IPS DF 6.9 (cell line): ENCODE results near the gene OTOP3.

Source experiments
- DNase-seq: peaks from one replicate; pipeline ENCODE4 v3.0.0-alpha.2; 2013; ENCODE audit warnings: low read depth, low spot score
- H3K27ac ChIP-seq: one replicate; pipeline ENCODE4 v1.5.1; 2013; ENCODE audit warnings: low read length, control low read depth
- H3K27me3 ChIP-seq: 2 replicates; pipeline ENCODE4 v1.6.1; 2013; ENCODE audit warnings: mild to moderate bottlenecking, low read length; ENCODE audit not compliant: control insufficient read depth, insufficient read depth
- H3K36me3 ChIP-seq: 2 replicates; pipeline ENCODE4 v1.6.1; 2013; ENCODE audit warnings: low read length; ENCODE audit not compliant: control insufficient read depth, insufficient read depth
- H3K4me1 ChIP-seq: 2 replicates; pipeline ENCODE4 v1.6.1; 2013; ENCODE audit warnings: low read length; ENCODE audit not compliant: control insufficient read depth, insufficient read depth
- H3K4me3 ChIP-seq: 2 replicates; pipeline ENCODE4 v1.5.1; 2013; ENCODE audit warnings: mild to moderate bottlenecking, low read length
- H3K9me3 ChIP-seq: 2 replicates; pipeline ENCODE4 v1.6.1; 2013; ENCODE audit warnings: low read length, inconsistent platforms; ENCODE audit not compliant: control insufficient read depth, insufficient read depth
- WGBS: extraction: QIAGEN DNeasy Blood & Tissue Kit; methylation state at CpG from one replicate; pipeline ENCODE4 v1.1.7; 2013; ENCODE audit warnings: mixed read lengths, missing lambda C conversion rate; ENCODE audit not compliant: insufficient read length, insufficient coverage; 5-methylcytosine and 5-hydroxymethylcytosine counted together

The OTOP3 gene

DNA sequence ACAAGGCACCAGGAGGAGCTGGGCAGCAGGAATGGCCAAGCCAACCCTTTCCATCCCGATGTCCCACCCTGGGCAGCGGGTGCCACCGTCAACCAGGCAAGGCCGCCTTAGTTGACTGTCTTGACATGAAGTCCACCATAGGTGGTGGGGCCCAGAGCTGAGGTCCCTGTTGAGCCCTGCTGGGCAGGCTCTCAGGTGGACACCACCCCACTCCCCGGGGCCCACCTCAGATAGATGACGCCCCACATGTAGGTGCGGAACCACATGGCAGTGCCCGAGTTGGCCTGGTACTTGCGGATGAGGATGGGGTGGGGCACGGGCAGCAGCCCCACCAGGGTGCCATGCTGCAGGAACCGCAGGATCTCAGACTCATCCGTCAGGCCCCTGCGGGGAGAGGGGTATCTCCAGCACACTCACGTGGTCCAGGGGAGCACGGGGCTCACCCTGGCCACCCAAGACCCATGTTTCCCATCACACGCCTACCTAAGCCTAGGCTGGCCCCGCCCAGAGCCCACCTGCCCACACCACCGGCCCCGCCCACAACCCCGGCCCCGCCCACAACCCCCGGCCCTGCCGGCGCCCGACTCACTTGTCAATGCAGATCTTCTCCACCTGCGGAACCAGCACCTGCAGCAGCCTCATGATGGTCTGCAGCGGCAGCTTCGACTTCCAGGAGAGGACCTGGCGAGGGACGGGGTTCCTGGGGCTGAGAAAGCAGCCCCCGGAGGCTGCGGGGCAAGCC is 16.2 kb downstream of the OTOP3 start:
- Histone ChIP-seq H3K27ac (no peak overlapping the region), H3K27me3 (no peaks in the 10 kb centered on the region), H3K36me3 (no peaks in the 10 kb centered on the region), H3K9me3 (no peaks in the 10 kb centered on the region), H3K4me1 (peaks cover 4% of the 10 kb centered on the region), H3K4me3 (no peak overlapping the region)
- no peak for DNase-seq
- WGBS, result no CpG with 5 or more reads among the region's 32 CpGs

DNA sequence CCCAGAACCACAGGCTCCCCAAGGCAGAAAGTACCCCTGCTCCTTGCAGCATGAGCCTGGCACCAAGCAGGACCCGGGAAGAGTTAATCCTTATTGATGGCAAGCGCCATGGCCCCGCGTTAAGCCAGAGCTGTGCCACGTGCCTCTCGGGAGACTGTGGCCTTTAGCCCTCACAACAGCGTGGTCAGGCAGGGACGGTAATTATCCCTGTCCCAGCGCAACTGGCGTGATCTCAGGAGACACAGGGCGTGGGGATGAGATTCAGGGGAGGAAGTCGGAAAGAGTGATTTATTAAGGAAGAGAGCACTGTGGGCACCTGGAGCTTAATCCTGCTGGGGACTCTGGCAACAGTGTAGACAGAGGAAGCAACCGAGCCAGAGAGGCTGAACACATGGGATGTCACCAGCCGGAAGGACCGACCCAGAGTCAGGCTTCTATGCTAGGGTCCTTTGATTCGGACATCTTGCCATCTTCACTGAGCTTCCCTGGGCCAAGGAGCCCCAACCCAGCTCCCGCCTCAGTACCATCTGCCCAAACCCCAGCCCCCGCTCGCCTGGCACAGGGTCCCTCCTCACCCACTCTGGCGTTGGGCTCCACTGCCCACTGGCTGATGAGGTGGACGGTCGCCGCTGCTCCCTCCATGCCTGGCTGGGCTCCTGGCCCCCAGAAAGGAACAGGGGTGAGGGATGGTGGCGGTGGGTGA is 16.9 kb downstream of the OTOP3 start:
- no CpG with 5 or more reads among the region's 24 CpGs for WGBS
- H3K36me3 ChIP-seq, result no peaks in the 10 kb centered on the region
- no peak for DNase-seq
- no peaks in the 10 kb centered on the region for H3K27me3 ChIP-seq
- H3K9me3 ChIP-seq, result no peaks in the 10 kb centered on the region
- H3K27ac ChIP-seq, result no peak overlapping the region
- H3K4me1 ChIP-seq, result peaks cover 4% of the 10 kb centered on the region
- no peak overlapping the region for H3K4me3 ChIP-seq

DNA sequence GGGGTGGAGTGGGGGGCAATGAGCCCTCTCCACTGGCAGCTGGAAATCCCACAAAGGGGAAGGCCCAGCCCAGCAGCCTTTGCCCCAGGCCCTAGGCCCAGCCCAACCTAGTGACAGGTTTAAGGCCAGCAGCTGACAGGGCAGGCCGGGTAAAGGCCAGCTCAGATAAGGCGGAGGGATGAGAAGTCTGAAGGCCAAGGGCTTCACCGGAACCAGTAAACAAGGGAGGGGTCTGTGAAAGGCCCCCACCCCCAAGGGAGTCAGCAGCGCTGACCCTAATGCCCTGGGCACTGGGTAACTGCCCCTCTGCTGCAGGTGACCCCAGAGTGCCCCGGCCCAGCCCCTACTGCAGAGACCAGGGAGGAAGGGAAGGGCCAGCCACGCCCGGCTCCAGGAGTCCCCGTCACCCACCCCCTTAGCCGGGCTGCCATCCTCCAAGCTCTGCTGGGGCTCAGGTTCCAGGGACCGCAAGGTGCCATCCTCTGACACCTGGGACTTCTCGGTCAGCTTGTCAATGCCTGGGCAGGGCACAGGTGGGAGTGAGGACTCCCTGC is 17.5 kb downstream of the OTOP3 start:
- Histone ChIP-seq H3K9me3 (no peaks in the 10 kb centered on the region), H3K4me3 (no peak overlapping the region), H3K27me3 (no peaks in the 10 kb centered on the region), H3K4me1 (peaks cover 4% of the 10 kb centered on the region), H3K27ac (no peak overlapping the region), H3K36me3 (no peaks in the 10 kb centered on the region)
- no CpG with 5 or more reads among the region's 11 CpGs for WGBS
- DNase-seq, result no peak

DNA sequence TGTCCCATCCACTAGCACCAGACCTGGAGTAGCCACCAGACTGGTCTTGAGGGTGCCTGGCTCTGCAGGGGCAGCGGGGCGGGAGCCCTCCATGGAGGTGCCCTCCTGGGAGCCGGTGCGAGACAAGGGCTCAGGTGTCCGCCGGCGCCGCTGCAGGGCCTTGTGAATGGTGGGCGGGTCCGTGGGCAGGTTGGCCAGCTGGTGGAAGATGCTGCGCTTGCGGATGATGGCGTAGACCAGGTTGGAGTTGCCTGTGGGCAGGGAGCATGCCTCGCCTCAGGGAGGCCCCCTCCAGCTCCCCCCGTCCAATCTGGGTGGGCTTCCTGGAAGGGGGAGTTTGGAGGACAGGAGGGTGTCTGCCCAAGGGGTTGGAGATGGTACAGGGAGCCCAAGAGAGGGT is 18.4 kb downstream of the OTOP3 start:
- no peaks in the 10 kb centered on the region for H3K27me3 ChIP-seq
- no CpG with 5 or more reads among the region's 15 CpGs for WGBS
- no peak overlapping the region for H3K27ac ChIP-seq
- H3K4me1 ChIP-seq, result peaks cover 4% of the 10 kb centered on the region
- H3K4me3 ChIP-seq, result no peak overlapping the region
- H3K9me3 ChIP-seq, result no peaks in the 10 kb centered on the region
- H3K36me3 ChIP-seq, result no peaks in the 10 kb centered on the region
- DNase-seq, result no peak

DNA sequence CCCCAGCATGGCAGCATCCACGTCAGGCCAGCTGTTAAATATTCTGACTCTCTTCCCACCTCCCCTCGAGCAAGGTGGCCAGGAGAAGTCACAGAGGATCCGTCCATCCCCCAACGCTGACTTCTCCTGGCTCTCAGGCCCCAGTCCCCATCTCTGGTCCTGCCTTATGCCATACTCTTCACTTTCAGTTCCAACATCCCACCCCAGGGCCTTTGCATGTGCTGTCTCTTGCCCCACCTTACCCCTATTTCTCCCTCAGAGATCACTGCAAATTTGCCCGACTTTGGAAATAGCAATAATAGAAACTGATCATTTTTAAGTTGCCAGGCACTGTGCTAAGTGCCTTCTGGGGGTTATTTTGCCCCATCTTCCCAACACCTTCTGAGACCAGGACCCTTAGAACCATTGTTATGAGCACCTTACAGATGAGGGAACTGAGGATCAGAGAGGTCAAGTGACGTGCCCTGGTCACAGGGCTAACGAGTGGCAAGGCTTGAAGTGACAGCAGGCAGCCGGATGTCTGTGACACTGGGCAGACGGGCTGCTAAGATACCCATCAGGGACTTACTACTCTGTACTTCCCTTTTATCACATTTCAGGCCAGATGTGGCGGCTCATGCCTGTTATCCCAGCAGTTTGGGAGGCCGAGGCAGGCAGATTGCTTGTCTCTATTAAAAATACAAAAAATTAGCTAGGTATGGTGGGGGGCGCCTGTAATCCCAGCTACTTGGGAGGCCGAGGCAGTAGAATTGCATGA is 19.1 kb downstream of the OTOP3 start:
- DNase-seq, result no peak
- Histone ChIP-seq H3K27ac (no peak overlapping the region), H3K9me3 (no peaks in the 10 kb centered on the region), H3K27me3 (no peaks in the 10 kb centered on the region), H3K4me3 (no peak overlapping the region), H3K4me1 (peaks cover 4% of the 10 kb centered on the region), H3K36me3 (no peaks in the 10 kb centered on the region)
- WGBS, result no CpG with 5 or more reads among the region's 13 CpGs

DNA sequence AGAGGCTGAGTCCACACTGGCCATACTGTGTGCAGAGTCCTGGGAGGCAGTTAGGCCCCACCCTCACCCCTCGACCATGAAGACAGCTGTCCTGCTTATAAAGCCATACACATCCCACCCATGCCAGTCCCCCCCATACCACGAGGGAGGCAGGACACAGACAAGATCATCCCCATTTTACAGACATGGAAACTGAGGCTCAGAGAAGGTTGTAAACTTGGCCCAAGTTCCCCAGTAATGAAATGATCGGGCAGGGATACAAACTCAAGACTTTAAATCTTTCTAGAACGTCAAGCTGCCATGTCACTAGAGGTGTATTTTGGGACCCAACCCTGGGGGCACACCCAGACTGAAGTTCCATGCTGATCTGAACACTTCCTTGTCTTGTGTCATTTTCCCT is 20.4 kb downstream of the OTOP3 start:
- peaks cover 4% of the 10 kb centered on the region; the same call in 1 of the 2 replicates for H3K4me1 ChIP-seq
- H3K9me3 ChIP-seq, result no peaks in the 10 kb centered on the region
- H3K27ac ChIP-seq, result no peak overlapping the region
- no peaks in the 10 kb centered on the region for H3K27me3 ChIP-seq
- H3K36me3 ChIP-seq, result no peaks in the 10 kb centered on the region
- WGBS, result no CpG with 5 or more reads among the region's 4 CpGs
- no peak for DNase-seq
- no peak overlapping the region for H3K4me3 ChIP-seq

DNA sequence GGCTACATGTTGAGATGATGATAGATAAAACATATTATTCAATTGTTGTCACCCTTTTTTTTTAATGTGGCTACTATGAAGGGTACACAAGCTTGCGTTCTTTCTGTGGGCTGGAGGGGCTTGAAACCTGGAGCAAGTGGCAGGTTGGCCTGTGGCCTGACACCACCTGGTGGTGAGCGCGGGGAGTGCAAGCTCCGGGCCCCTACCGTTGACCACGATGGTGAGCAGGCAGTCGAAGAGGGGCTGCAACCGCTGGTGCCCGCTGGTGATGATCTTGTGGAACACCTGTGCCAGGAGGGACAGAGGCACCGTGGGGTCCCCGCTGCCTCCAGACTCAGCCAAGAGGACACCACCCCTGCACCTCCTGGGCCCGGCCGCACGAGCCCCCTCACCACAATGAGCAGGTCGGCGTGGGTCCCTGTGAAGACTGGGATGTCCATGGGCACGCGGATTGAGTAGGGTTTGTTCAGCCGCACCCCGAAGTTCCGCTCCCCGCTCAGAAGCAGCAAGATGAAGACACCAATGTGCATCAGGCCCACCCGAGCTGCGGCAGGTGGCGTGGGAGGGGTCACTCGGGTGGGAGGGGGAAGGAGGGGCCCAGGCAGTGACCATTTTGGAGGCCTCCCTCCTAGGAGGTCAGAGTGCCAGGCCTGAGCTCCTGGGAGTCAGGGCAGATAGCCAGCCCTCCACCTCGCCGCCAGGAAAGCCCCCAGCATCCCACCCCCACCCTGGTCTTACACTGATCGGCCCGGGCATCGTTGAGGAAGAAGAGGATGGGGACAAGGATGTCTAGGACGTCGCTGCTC is 22.4 kb downstream of the OTOP3 start:
- WGBS, result no CpG with 5 or more reads among the region's 33 CpGs
- Histone ChIP-seq H3K9me3 (no peaks in the 10 kb centered on the region), H3K27ac (no peak overlapping the region), H3K27me3 (no peaks in the 10 kb centered on the region), H3K36me3 (no peaks in the 10 kb centered on the region), H3K4me3 (no peak overlapping the region), H3K4me1 (peaks cover 2% of the 10 kb centered on the region; the same call in 1 of the 2 replicates)
- DNase-seq, result no peak

DNA sequence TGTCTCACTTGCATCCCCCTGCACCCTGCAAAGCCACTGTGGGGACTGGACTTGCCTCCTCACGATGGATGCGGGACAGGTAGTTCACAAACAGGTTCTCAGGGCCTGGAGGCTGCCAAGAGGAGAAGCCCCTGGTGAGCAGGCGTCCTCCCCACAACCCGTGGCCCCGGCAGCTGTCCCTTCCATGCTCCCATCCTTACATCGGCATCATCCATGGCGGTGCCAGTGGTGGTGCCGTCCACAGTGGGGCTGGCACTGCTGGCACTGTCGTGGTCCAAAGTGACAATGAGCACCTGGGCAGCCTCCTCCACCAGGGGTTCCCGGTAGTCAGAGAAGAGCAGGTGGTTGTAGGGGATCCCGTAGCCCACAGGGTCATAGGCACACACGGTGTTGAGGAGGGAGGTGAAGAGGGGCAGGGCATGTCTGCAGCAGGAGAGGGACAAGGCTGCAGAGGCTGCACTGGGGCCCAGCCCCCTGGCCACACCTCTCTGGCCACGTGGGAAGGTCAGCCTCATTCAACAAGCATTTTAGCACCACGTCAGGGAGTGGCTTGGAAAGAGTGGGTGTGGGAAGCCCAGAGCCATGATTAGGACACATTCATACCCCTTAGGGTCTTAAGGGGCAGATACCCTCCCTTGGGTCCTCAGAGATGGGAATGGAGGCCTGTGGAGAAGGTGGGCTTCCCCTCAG is 24.3 kb downstream of the OTOP3 start:
- Histone ChIP-seq H3K27me3 (no peaks in the 10 kb centered on the region), H3K4me1 (peaks cover 2% of the 10 kb centered on the region; the same call in 1 of the 2 replicates), H3K9me3 (no peaks in the 10 kb centered on the region), H3K27ac (no peak overlapping the region), H3K36me3 (no peaks in the 10 kb centered on the region), H3K4me3 (no peak overlapping the region)
- no CpG with 5 or more reads among the region's 14 CpGs for WGBS
- no peak for DNase-seq

DNA sequence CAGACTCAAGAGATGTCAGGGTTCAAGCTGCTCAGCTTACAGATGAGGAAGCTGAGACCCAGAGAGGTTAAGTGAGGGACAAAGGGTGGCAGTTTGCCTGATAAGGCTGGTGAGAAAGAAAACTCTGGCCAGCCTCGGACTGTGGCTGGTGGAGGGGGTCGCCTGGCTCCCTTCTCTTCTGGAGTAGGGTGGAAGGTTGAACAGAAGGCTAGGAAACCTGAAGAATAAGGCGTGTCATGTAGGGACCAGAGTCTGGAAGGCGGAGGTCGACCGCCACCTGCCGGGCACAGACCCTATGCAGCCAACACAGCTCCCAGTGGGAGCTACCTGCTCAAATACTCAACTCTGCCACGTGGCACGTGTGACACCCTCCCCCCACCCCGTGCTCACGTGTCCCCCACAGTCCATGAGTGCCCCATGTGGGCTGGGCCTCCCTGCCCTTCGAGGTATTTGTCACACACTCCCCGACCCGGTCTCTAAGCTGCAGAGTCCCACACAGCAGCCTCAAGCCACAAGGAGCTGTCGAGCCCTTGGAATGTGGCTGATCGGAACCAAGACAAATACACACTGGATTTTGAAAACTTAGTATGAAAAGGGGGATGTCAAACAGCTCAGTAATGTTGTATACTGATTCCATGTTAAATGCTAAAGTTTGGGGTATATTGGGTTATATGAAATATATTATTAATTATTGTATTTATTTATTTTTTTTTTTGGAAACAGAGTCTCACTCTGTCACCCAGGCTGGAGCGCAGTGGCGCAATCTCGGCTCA is 25.1 kb downstream of the OTOP3 start:
- Histone ChIP-seq H3K4me1 (peaks cover 2% of the 10 kb centered on the region; the same call in 1 of the 2 replicates), H3K4me3 (no peak overlapping the region), H3K27me3 (no peaks in the 10 kb centered on the region), H3K27ac (no peak overlapping the region), H3K9me3 (no peaks in the 10 kb centered on the region), H3K36me3 (no peaks in the 10 kb centered on the region)
- no CpG with 5 or more reads among the region's 19 CpGs for WGBS
- DNase-seq, result no peak
